Measurements from ENCODE around the gene DMAC1.

DNA sequence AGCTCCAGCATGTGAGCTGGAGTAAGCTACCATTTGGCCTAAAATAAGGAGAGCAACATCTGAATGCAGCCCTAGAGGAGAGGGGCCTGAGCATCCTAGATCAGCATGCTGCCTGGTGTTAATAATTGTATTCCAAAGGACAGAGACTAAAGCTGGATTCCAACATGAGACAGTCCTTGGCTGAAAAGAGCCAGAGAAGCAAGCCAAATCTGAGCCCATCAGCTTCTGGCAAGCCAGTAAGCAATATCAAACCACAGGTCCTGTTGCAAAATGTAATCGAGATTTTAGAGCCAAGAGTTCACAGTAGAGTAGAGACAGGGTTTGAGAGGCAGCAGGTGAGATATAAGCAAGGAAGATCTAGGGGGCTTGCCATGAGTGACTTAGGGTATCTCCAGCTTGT lies 42.3 kb upstream of the DMAC1 start:
- TF ChIP-seq EZH2 (IDR thresholded peaks at IDR 0.05; ENCODE audit: insufficient read depth, poor library complexity, severe bottlenecking) (no peak), EZH2phosphoT487 (IDR thresholded peaks at IDR 0.05; ENCODE audit: insufficient read depth, low read depth) (no peak)

Data from GM23248 (cell line).